SK-N-SH treated with all-trans-retinoic acid at 6 μM for 48 hours (cell line): ENCODE measurements around the gene CCDC106.

Source experiments
- ARNTL ChIP-seq: fragments of 450-650 bp; formaldehyde crosslinking; IDR thresholded peaks from 2 replicates; pipeline ENCODE4 v1.5.0; 2020; ENCODE audit warnings: low read depth, mild to moderate bottlenecking, moderate library complexity, borderline replicate concordance
- PATZ1 ChIP-seq: fragments of 250-450 bp; sonication (Bioruptor Pico); IDR thresholded peaks from 2 replicates; pipeline ENCODE4 v1.8.0; 2020; ENCODE audit warnings: mild to moderate bottlenecking, moderate library complexity, borderline replicate concordance
- RARB ChIP-seq: fragments of 250-450 bp; sonication (Bioruptor Pico); IDR thresholded peaks from 2 replicates; pipeline ENCODE4 v1.8.0; 2021; ENCODE audit warnings: mild to moderate bottlenecking, moderate library complexity
- SNAI2 ChIP-seq: fragments of 250-450 bp; sonication (Bioruptor Pico); IDR thresholded peaks from 2 replicates; pipeline ENCODE4 v1.5.0; 2020; ENCODE audit warnings: mild to moderate bottlenecking, moderate library complexity
- TOX ChIP-seq: fragments of 250-450 bp; sonication (Bioruptor Pico); IDR thresholded peaks from 2 replicates; pipeline ENCODE4 v1.8.0; 2021; ENCODE audit warnings: mild to moderate bottlenecking, moderate library complexity, borderline replicate concordance
- ZFP3 ChIP-seq: fragments of 250-450 bp; sonication (Bioruptor Pico); IDR thresholded peaks from 2 replicates; pipeline ENCODE4 v1.5.0; 2020; ENCODE audit warnings: mild to moderate bottlenecking, moderate library complexity
- ZFP30 ChIP-seq: fragments of 450-650 bp; formaldehyde crosslinking; IDR thresholded peaks from 2 replicates; pipeline ENCODE4 v1.5.0; 2022; ENCODE audit warnings: mild to moderate bottlenecking, moderate library complexity
- TF ChIP-seq, protein P1 (sequence below): fragments of 250-450 bp; sonication (Bioruptor Pico); IDR thresholded peaks from 2 replicates; pipeline ENCODE4 v1.5.1; 2021; ENCODE audit warnings: mild to moderate bottlenecking, moderate library complexity

DNA sequence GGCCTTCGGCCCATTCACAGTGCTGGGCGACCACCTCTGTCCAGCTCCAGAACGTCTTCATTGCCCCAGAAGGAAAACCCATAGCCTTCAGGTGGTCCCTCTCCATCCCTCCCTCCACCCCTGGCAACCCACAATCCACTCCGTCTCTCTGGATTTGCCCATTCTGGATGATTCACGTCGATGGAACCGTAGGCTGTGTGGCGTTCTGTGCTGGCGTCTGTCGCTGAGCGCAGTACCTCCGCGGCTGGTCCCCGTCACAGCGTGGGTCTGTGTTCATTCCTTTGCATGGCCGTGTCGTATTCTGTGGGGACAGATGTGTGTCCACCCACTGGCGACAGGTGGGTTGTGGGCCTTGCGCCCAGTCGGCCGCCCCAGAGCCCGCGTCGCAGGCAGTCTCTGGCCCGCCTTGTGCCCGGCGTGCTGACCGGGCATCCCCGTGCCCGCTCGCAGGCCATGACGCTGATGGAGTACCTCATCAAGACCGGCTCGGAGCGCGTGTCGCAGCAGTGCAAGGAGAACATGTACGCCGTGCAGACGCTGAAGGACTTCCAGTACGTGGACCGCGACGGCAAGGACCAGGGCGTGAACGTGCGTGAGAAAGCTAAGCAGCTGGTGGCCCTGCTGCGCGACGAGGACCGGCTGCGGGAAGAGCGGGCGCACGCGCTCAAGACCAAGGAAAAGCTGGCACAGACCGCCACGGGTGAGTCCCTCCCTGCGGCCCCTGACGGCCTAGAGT lies 37.1 kb downstream of the CCDC106 start:
- TF ChIP-seq RARB (CRISPR knock-in tag) (no peak), PATZ1 (no peak), SNAI2 (CRISPR knock-in tag) (no peak), ZFP30 (no peak), TOX (no peak), ZFP3 (CRISPR knock-in tag) (no peak), ARNTL (CRISPR knock-in tag) (no peak)
- TF ChIP-seq, protein P1, sequence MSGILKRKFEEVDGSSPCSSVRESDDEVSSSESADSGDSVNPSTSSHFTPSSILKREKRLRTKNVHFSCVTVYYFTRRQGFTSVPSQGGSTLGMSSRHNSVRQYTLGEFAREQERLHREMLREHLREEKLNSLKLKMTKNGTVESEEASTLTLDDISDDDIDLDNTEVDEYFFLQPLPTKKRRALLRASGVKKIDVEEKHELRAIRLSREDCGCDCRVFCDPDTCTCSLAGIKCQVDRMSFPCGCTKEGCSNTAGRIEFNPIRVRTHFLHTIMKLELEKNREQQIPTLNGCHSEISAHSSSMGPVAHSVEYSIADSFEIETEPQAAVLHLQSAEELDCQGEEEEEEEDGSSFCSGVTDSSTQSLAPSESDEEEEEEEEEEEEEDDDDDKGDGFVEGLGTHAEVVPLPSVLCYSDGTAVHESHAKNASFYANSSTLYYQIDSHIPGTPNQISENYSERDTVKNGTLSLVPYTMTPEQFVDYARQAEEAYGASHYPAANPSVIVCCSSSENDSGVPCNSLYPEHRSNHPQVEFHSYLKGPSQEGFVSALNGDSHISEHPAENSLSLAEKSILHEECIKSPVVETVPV (CRISPR knock-in tag): no peak
